Measurements from ENCODE around the gene KATNBL1. TPM values are rescaled to one million over a fixed set of nuclear protein-coding genes. Genes with fewer than 3 reads are reported as not detected.
"Not testable (repeated sequence)": the region's sequence is repeated elsewhere in the genome, so short reads cannot be mapped to it uniquely, and the experiment has no call there.

KATNBL1 gene
- total RNA-seq, 1 experiment from 2014 or later, result 46.1 TPM

DNA sequence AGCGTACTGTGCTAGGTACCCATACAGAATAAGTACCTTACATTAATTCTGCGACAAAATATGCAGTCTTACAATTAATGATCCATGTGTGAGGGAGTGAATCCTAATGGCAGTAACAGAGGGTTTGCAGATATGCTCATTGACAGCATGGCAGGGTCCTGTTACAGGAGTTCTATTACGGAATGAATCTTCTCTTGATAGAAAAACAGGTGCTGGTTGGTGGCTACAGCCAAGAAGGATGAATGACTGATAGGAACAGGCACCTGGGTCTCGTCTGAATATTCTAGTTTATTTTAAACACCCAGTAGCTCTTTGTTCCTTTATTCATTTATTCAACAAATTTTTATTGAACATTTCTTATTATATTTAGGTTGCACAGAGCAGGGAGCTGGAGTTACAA lies 85.2 kb downstream of the KATNBL1 start:
- no peak for DNase-seq (ENCODE audit: low read depth, low spot score)
- Histone ChIP-seq H3K4me1 (ENCODE audit: control insufficient read depth, insufficient read depth, low read length) (no peaks in the 10 kb centered on the region), H3K9me3 (ENCODE audit: control insufficient read depth, insufficient read depth, low read depth, low read length) (no peaks in the 10 kb centered on the region), H3K27me3 (ENCODE audit: control insufficient read depth, insufficient read depth, low read length) (no peaks in the 10 kb centered on the region), H3K4me3 (ENCODE audit: low read depth in 2 of 2, low read length in 2 of 2) (no peak overlapping the region), H3K36me3 (ENCODE audit: control insufficient read depth, insufficient read depth, low read length) (no peaks in the 10 kb centered on the region), H3K27ac (ENCODE audit: low read length) (no peak overlapping the region)
- in situ Hi-C loops (cut with HindIII; ENCODE audit: low pct_unique_long_range_greater_than_20kb, low sequenced_read_pairs), result no loop called here
- POLR2A ChIA-PET, result no interaction called here
- no TSS peak for BruUV-seq (replicated peaks)
- CTCF ChIA-PET, result no interaction called here
- intact Hi-C loops (cut with micrococcal nuclease; ENCODE audit: unreplicated experiment), result no loop called here
- ATAC-seq, result no peak
- TF ChIP-seq, protein P1, sequence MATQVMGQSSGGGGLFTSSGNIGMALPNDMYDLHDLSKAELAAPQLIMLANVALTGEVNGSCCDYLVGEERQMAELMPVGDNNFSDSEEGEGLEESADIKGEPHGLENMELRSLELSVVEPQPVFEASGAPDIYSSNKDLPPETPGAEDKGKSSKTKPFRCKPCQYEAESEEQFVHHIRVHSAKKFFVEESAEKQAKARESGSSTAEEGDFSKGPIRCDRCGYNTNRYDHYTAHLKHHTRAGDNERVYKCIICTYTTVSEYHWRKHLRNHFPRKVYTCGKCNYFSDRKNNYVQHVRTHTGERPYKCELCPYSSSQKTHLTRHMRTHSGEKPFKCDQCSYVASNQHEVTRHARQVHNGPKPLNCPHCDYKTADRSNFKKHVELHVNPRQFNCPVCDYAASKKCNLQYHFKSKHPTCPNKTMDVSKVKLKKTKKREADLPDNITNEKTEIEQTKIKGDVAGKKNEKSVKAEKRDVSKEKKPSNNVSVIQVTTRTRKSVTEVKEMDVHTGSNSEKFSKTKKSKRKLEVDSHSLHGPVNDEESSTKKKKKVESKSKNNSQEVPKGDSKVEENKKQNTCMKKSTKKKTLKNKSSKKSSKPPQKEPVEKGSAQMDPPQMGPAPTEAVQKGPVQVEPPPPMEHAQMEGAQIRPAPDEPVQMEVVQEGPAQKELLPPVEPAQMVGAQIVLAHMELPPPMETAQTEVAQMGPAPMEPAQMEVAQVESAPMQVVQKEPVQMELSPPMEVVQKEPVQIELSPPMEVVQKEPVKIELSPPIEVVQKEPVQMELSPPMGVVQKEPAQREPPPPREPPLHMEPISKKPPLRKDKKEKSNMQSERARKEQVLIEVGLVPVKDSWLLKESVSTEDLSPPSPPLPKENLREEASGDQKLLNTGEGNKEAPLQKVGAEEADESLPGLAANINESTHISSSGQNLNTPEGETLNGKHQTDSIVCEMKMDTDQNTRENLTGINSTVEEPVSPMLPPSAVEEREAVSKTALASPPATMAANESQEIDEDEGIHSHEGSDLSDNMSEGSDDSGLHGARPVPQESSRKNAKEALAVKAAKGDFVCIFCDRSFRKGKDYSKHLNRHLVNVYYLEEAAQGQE (IDR thresholded peaks at IDR 0.05; ENCODE audit: insufficient read depth in 1 of 2, low read depth in 2 of 2, low read length in 1 of 2), result no peak
- TF ChIP-seq SIN3A (IDR thresholded peaks at IDR 0.05; ENCODE audit: borderline replicate concordance, insufficient read depth, low read depth, low read length) (no peak), POLR2AphosphoS5 (IDR thresholded peaks at IDR 0.05; ENCODE audit: low read depth, low read length) (no peak), TCF7L2 (IDR thresholded peaks at IDR 0.05; ENCODE audit: low read depth, low read length) (no peak)
- TF ChIP-seq, protein P2, sequence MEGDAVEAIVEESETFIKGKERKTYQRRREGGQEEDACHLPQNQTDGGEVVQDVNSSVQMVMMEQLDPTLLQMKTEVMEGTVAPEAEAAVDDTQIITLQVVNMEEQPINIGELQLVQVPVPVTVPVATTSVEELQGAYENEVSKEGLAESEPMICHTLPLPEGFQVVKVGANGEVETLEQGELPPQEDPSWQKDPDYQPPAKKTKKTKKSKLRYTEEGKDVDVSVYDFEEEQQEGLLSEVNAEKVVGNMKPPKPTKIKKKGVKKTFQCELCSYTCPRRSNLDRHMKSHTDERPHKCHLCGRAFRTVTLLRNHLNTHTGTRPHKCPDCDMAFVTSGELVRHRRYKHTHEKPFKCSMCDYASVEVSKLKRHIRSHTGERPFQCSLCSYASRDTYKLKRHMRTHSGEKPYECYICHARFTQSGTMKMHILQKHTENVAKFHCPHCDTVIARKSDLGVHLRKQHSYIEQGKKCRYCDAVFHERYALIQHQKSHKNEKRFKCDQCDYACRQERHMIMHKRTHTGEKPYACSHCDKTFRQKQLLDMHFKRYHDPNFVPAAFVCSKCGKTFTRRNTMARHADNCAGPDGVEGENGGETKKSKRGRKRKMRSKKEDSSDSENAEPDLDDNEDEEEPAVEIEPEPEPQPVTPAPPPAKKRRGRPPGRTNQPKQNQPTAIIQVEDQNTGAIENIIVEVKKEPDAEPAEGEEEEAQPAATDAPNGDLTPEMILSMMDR (IDR thresholded peaks at IDR 0.05), result no peak

DNA sequence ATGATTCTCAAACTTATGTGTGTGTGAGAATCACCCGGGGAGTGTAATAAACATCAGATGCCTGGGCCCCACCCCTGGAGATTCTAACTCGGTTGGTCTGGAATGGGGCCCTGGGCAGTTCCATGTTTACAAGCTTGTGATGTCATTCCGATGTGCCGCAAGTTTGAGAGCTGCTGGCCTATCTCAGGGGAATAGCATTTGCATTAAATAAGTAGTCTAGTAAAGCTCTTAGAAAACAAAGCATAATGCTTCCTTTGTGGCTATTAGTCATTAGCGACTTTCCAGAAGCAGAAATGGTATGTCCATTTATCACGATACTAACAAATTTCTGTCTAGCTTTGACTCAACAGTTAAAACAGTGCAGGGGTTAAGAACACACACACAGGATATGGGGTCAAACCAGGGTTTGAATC lies 87.1 kb downstream of the KATNBL1 start:
- Histone ChIP-seq H3K9me3 (ENCODE audit: control insufficient read depth, insufficient read depth, low read depth, low read length) (no peaks in the 10 kb centered on the region), H3K4me3 (ENCODE audit: low read depth in 2 of 2, low read length in 2 of 2) (no peak overlapping the region), H3K27me3 (ENCODE audit: control insufficient read depth, insufficient read depth, low read length) (no peaks in the 10 kb centered on the region), H3K27ac (ENCODE audit: low read length) (no peak overlapping the region), H3K4me1 (ENCODE audit: control insufficient read depth, insufficient read depth, low read length) (no peaks in the 10 kb centered on the region), H3K36me3 (ENCODE audit: control insufficient read depth, insufficient read depth, low read length) (no peaks in the 10 kb centered on the region)
- ChIA-PET CTCF (no interaction called here), POLR2A (interaction anchor here (0.5 to 0.8 kb wide), 2 partner anchors 12 to 461 kb away, joined by 6 read pairs; partner anchors contain the start of gene GOLGA8B)
- intact Hi-C loops (cut with micrococcal nuclease; ENCODE audit: unreplicated experiment) (no loop called here), in situ Hi-C loops (cut with HindIII; ENCODE audit: low pct_unique_long_range_greater_than_20kb, low sequenced_read_pairs) (no loop called here)
- peak; percentile 46; the same call in 1 of the 2 replicates for ATAC-seq
- TF ChIP-seq TCF7L2 (IDR thresholded peaks at IDR 0.05; ENCODE audit: low read depth, low read length), result no peak
- TF ChIP-seq, protein P2 (IDR thresholded peaks at IDR 0.05), result no peak
- TF ChIP-seq SIN3A (IDR thresholded peaks at IDR 0.05; ENCODE audit: borderline replicate concordance, insufficient read depth, low read depth, low read length), result no peak
- no peak for DNase-seq (ENCODE audit: low read depth, low spot score)
- no TSS peak for BruUV-seq (replicated peaks)

DNA sequence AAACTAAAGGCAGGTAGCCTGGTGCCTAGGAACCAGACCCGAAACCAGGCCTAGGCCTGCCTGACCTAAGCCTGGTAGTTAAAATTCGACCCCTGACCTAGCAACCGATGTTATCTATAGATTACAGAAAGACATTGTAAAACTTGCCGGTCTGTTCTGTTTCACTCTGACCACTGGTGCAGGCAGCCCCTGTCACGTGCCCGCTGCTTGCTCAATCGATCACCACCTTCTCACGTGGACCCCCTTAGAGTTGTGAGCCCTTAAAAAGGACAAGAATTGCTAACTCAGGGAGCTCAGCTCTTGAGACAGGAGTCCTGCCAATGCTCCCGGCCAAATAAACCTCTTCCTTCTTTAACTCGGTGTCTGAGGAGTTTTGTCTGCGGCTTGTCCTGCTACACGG lies 88.1 kb downstream of the KATNBL1 start:
- CTCF ChIA-PET; ATAC-seq; H3K27me3 ChIP-seq (ENCODE audit: control insufficient read depth, insufficient read depth, low read length); H3K9me3 ChIP-seq (ENCODE audit: control insufficient read depth, insufficient read depth, low read depth, low read length); H3K27ac ChIP-seq (ENCODE audit: low read length); POLR2A ChIA-PET; H3K36me3 ChIP-seq (ENCODE audit: control insufficient read depth, insufficient read depth, low read length); in situ Hi-C loops (cut with HindIII; ENCODE audit: low pct_unique_long_range_greater_than_20kb, low sequenced_read_pairs); BruUV-seq (replicated peaks); DNase-seq (ENCODE audit: low read depth, low spot score); H3K4me3 ChIP-seq (ENCODE audit: low read depth in 2 of 2, low read length in 2 of 2); intact Hi-C loops (cut with micrococcal nuclease; ENCODE audit: unreplicated experiment); H3K4me1 ChIP-seq (ENCODE audit: control insufficient read depth, insufficient read depth, low read length): not testable (repeated sequence)

DNA sequence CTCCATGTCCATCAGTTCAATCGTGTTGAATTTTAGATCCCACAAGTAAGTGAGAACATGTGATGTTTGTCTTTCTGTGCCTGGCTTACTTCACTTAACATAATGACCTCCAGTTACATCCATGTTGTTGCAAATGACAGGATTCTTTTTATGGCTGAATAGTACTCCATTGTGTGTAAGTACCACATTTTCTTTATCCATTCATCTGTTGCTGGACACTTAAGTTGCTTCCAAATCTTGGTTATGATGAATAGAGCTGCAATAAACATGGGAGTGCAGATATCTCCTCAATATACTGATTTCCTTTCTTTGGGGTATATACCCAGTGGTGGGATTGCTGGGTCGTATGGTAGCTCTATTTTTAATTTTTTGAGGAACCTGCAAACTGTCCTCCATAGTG lies 89.5 kb downstream of the KATNBL1 start:
- in situ Hi-C loops (cut with HindIII; ENCODE audit: low pct_unique_long_range_greater_than_20kb, low sequenced_read_pairs), result not testable (repeated sequence)
- POLR2A ChIA-PET, result interaction anchor here (0.7 kb wide), 1 partner anchor 325 kb away, joined by 4 read pairs; no protein-coding TSS in a partner anchor

More for the DNA sequence above, 89.5 kb downstream of the KATNBL1 start:
- H3K4me3 ChIP-seq (ENCODE audit: low read depth in 2 of 2, low read length in 2 of 2); CTCF ChIA-PET; BruUV-seq (replicated peaks); intact Hi-C loops (cut with micrococcal nuclease; ENCODE audit: unreplicated experiment); H3K27ac ChIP-seq (ENCODE audit: low read length); DNase-seq (ENCODE audit: low read depth, low spot score); H3K36me3 ChIP-seq (ENCODE audit: control insufficient read depth, insufficient read depth, low read length); H3K4me1 ChIP-seq (ENCODE audit: control insufficient read depth, insufficient read depth, low read length); H3K27me3 ChIP-seq (ENCODE audit: control insufficient read depth, insufficient read depth, low read length); H3K9me3 ChIP-seq (ENCODE audit: control insufficient read depth, insufficient read depth, low read depth, low read length); ATAC-seq: not testable (repeated sequence)

Measured in Panc1 (cell line).